ENCODE results near the gene MYMK. TPM values are rescaled to one million over a fixed set of nuclear protein-coding genes. Genes with fewer than 3 reads are reported as not detected.
A peak's percentile ranks its signal among the peaks of the same experiment; 100 is the strongest.

MYMK gene
- total RNA-seq, 2 donors from 2014 or later, result not detected

DNA sequence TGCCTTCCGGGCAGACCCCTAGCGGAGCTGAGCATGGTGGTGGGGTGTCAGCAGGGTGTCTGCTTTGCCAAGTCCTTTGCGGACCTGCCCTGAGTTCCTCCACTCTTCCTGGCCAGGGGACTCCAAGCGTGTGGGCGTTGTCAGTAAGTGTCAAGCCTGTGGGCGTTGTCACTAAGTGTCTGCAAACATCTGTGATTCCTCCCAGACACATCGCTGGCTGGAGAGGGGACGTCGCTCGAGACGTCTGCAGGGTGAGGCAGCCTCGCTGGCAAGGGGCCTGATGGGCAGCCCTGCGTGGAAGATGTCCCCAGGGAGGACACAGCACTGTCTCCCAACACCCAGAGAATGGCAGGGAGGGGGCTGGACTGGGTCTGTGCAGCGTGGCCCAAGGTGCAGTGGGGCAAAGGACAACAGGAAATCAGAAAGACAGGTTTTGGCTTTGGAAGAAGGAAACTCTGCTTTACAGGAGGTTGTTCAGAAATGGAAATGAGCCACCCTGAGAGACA is 38.6 kb upstream of the MYMK start:
- Mint-ChIP-seq H3K27me3 (peaks cover 5% of the 10 kb centered on the region), H3K36me3 (ENCODE audit: low read depth) (no peaks in the 10 kb centered on the region), H3K27ac (no peak overlapping the region), H3K9me3 (no peaks in the 10 kb centered on the region), H3K4me3 (no peak overlapping the region), H3K4me1 (no peaks in the 10 kb centered on the region)
- ATAC-seq (replicated peaks), result no peak

GRCh38 chr9:133562611-133563290 is 38.0 kb upstream of the MYMK start:
- H3K9me3 Mint-ChIP-seq, result no peaks in the 10 kb centered on the region

DNA sequence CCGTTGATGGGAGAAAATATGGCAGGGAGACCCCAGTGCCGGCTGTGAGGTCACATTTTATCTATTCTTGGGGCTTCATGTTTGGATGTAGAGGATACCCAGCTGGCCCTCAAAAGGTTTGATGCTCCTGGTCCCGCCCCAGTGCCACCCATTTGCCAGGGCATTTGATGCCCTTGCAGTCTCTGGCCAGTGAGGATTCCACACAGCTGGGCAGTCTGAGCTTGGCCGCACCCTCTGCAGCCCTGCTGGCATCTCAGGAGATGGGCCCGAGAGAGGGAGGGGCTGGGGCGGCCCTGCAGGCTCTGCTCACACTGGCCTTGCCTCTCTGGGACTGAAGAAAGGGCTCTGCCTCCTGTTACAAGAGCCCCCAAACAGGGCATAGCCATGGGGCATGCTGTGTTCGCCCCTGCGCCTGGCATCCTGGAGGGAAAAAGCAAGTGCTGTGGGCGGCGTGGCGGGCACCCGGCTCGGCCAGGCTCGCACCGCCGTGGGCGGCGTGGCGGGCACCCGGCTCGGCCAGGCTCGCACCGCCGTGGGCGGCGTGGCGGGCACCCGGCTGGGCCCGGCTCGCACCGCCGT is 37.3 kb upstream of the MYMK start:
- Mint-ChIP-seq H3K27me3 (peaks cover 10% of the 10 kb centered on the region), H3K4me3 (no peak overlapping the region), H3K9me3 (no peaks in the 10 kb centered on the region), H3K36me3 (ENCODE audit: low read depth) (no peaks in the 10 kb centered on the region), H3K4me1 (no peaks in the 10 kb centered on the region), H3K27ac (no peak overlapping the region)
- no peak for ATAC-seq (replicated peaks)

More at GRCh38 chr9:133562611-133563290, 38.0 kb upstream of the MYMK start:
- Mint-ChIP-seq H3K36me3 (ENCODE audit: low read depth) (no peaks in the 10 kb centered on the region), H3K27ac (no peak overlapping the region), H3K4me1 (no peaks in the 10 kb centered on the region), H3K4me3 (no peak overlapping the region), H3K27me3 (peaks cover 10% of the 10 kb centered on the region)
- ATAC-seq (replicated peaks), result no peak

GRCh38 chr9:133560944-133561343 is 36.2 kb upstream of the MYMK start:
- Mint-ChIP-seq H3K4me1 (no peaks in the 10 kb centered on the region), H3K27me3 (peaks cover 13% of the 10 kb centered on the region), H3K4me3 (no peak overlapping the region), H3K36me3 (ENCODE audit: low read depth) (no peaks in the 10 kb centered on the region), H3K9me3 (no peaks in the 10 kb centered on the region), H3K27ac (no peak overlapping the region)
- ATAC-seq (replicated peaks), result no peak

DNA sequence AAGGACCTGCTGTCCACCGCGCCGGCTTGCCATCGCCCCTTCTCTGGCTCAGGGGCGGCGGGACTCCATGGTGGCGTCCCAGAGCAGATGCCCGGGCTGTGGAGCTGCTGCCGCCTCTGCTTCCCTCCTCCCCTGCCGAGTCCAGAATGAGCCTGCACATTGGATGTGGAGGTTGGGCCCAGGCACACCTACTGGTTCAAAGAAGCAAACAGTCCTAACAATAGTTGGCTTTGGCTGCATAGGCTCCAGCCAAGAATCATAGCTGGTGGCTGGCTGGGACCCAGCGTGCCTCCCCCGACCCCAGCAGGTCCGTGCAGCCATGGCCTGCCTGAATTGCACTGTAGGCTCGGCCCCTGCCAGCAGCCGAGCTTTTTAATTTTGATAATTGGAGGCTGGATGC is 35.6 kb upstream of the MYMK start:
- no peaks in the 10 kb centered on the region for H3K4me1 Mint-ChIP-seq
- H3K4me3 Mint-ChIP-seq, result no peak overlapping the region
- no peak overlapping the region for H3K27ac Mint-ChIP-seq
- peaks cover 13% of the 10 kb centered on the region for H3K27me3 Mint-ChIP-seq
- H3K9me3 Mint-ChIP-seq, result no peaks in the 10 kb centered on the region
- H3K36me3 Mint-ChIP-seq (ENCODE audit: low read depth), result no peaks in the 10 kb centered on the region
- ATAC-seq (replicated peaks), result no peak

DNA sequence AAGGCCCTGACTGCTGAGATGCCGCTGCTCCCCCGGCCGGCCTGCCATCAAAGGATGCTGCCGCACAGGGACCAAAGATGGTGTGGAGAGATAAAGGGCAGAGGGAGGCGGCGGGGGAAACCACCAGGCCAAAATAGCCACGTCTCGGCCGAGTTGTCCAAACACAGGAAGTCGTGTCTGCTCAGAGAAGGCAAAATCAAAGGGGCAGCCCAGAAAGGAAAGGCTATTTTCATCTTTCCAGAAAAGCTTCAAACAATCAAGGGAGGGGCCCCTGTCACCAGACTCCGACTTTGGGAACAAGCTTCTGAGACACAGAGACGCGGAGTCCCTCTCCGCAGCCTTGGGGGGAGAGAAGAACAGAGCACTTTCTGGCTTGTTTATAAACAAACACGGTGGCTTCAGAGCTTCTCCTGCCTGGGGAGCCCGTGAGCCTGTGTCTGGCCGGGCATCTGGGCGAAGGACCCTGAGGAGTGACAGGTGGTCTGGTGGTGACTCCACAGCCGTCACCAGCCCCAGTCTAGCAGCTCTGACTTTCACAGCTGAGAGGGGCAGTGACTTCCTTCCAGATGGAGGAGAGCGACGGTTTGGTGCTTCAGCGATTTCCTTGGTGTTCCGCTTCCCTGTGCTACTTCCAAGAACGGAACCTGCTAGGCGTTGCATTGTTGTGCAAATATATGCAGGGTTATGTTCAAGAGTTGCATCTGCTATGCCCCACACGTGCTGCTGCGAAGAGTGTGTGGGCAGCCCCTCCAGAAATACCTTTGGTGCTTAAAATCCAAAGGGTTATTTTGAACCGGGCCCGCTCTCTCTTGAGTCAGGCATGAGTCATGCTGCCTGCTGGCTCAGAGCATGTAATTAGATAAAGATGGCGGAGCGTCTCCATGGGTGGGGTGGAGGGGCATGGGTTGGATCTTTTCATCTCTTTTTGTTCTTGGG is 33.7 kb upstream of the MYMK start:
- Mint-ChIP-seq H3K27me3 (peaks cover 13% of the 10 kb centered on the region), H3K9me3 (no peaks in the 10 kb centered on the region)
- peak; percentile 31 for ATAC-seq (replicated peaks)

GRCh38 chr9:133557581-133557980 is 32.8 kb upstream of the MYMK start:
- Mint-ChIP-seq H3K9me3 (no peaks in the 10 kb centered on the region), H3K4me1 (no peaks in the 10 kb centered on the region), H3K4me3 (no peak overlapping the region), H3K36me3 (ENCODE audit: low read depth) (no peaks in the 10 kb centered on the region), H3K27me3 (peaks cover 13% of the 10 kb centered on the region), H3K27ac (no peak overlapping the region)
- ATAC-seq (replicated peaks), result no peak

More for the DNA sequence above, 33.7 kb upstream of the MYMK start:
- H3K36me3 Mint-ChIP-seq (ENCODE audit: low read depth), result no peaks in the 10 kb centered on the region
- no peaks in the 10 kb centered on the region for H3K4me1 Mint-ChIP-seq
- H3K4me3 Mint-ChIP-seq, result no peak overlapping the region
- no peak overlapping the region for H3K27ac Mint-ChIP-seq

DNA sequence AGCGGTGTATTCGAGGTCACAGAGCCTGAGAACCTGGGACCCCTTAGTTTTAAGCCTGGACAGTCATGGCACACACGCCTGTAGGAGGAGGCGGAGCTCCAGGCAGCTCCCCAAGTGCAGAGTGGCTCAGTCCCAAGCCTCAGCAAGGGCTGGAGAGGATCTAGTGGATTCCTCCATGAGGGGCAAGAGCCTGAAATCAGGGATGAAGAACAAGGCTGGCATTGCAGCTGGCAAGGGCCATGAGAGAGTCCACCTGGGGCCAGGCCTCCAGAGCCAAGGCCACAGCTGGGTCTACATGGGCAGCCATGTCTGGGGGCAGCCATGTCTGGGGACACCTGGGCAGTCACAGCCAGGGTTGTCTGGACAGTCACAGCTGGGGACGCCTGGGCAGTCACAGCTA is 31.6 kb upstream of the MYMK start:
- Mint-ChIP-seq H3K27ac (no peak overlapping the region), H3K4me3 (no peak overlapping the region), H3K4me1 (no peaks in the 10 kb centered on the region), H3K36me3 (ENCODE audit: low read depth) (no peaks in the 10 kb centered on the region), H3K27me3 (peaks cover 13% of the 10 kb centered on the region), H3K9me3 (no peaks in the 10 kb centered on the region)
- no peak for ATAC-seq (replicated peaks)

DNA sequence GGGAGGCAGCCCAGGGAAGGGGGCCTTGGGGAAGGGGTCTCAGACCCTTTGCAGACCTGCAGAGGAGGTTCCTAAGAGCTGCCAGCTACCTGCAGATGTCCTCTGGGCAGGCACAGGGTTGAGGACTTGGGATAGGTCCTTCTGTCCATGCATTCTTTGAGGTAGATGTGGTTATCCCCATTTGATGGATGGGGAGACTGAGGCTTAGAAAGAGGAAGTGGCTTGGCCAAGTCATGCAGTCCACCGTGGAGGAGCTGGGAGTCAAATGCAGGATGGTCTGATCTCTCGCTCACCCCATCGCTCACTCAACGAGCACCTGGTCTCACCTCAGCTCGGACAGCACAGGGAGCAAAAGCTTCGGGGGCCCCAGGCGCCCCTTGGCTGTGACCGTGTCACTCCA is 30.0 kb upstream of the MYMK start:
- no peak for ATAC-seq (replicated peaks)
- H3K9me3 Mint-ChIP-seq, result no peaks in the 10 kb centered on the region
- H3K4me1 Mint-ChIP-seq, result no peaks in the 10 kb centered on the region
- peaks cover 13% of the 10 kb centered on the region for H3K27me3 Mint-ChIP-seq
- H3K27ac Mint-ChIP-seq, result no peak overlapping the region
- H3K4me3 Mint-ChIP-seq, result no peak overlapping the region
- no peaks in the 10 kb centered on the region for H3K36me3 Mint-ChIP-seq (ENCODE audit: low read depth)

- Mint-ChIP-seq H3K27ac (no peak overlapping the region), H3K4me1 (no peaks in the 10 kb centered on the region), H3K27me3 (peaks cover 13% of the 10 kb centered on the region), H3K36me3 (ENCODE audit: low read depth) (no peaks in the 10 kb centered on the region), H3K4me3 (no peak overlapping the region), H3K9me3 (no peaks in the 10 kb centered on the region)
- ATAC-seq (replicated peaks), result no peak
These were observed 29.4 kb upstream of the MYMK start for GRCh38 chr9:133553973-133554713.

DNA sequence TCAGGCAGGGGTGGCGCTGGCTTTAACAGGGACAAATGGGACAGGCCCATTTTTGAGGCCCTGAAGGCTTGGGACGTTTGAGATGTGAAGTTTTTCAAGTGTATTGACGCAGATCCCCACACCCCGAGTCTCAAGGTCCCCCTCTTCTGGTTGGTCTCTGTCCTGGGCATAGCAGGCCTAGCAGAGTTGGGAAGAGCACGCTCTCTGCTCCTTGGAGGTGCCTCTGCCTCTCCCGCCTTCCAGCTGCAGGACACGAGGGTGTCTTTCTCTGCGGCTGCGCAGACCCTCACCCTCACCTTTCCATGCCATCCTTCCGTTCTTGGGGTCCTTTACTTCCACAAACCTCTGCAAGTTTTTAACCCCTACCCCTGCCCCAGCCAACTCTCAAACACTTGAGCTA is 28.4 kb upstream of the MYMK start:
- peaks cover 5% of the 10 kb centered on the region for H3K27me3 Mint-ChIP-seq
- H3K4me3 Mint-ChIP-seq, result no peak overlapping the region
- ATAC-seq (replicated peaks), result no peak
- no peaks in the 10 kb centered on the region for H3K4me1 Mint-ChIP-seq
- H3K27ac Mint-ChIP-seq, result no peak overlapping the region
- H3K9me3 Mint-ChIP-seq, result no peaks in the 10 kb centered on the region
- H3K36me3 Mint-ChIP-seq (ENCODE audit: low read depth), result no peaks in the 10 kb centered on the region

GRCh38 chr9:133552236-133552635 is 27.5 kb upstream of the MYMK start:
- no peak overlapping the region for H3K27ac Mint-ChIP-seq
- ATAC-seq (replicated peaks), result no peak
- H3K36me3 Mint-ChIP-seq (ENCODE audit: low read depth), result no peaks in the 10 kb centered on the region
- H3K4me1 Mint-ChIP-seq, result no peaks in the 10 kb centered on the region
- no peaks in the 10 kb centered on the region for H3K9me3 Mint-ChIP-seq
- peaks cover 3% of the 10 kb centered on the region for H3K27me3 Mint-ChIP-seq
- no peak overlapping the region for H3K4me3 Mint-ChIP-seq

- Mint-ChIP-seq H3K4me3 (no peak overlapping the region), H3K4me1 (no peaks in the 10 kb centered on the region)
- ATAC-seq (replicated peaks), result no peak
These were observed 26.7 kb upstream of the MYMK start for GRCh38 chr9:133551446-133551845.

GRCh38 chr9:133547116-133547515 is 22.4 kb upstream of the MYMK start:
- Mint-ChIP-seq H3K4me3 (no peak overlapping the region), H3K36me3 (ENCODE audit: low read depth) (no peaks in the 10 kb centered on the region), H3K4me1 (no peaks in the 10 kb centered on the region), H3K27me3 (no peaks in the 10 kb centered on the region), H3K27ac (no peak overlapping the region), H3K9me3 (no peaks in the 10 kb centered on the region)
- no peak for ATAC-seq (replicated peaks)

More at GRCh38 chr9:133551446-133551845, 26.7 kb upstream of the MYMK start:
- Mint-ChIP-seq H3K27ac (no peak overlapping the region), H3K36me3 (ENCODE audit: low read depth) (no peaks in the 10 kb centered on the region), H3K27me3 (peaks cover 3% of the 10 kb centered on the region), H3K9me3 (no peaks in the 10 kb centered on the region)
